Endothelial cell of umbilical vein (primary cell): ENCODE results near the gene RNPEPL1. TPM values are rescaled to one million over a fixed set of nuclear protein-coding genes. Genes with fewer than 3 reads are reported as not detected.

ENCODE experiments used
- BruUV-seq: library from RNA; stranded (reverse); fragments of 400-500 nt; replicated peaks from 2 replicates; lab custom pipeline; 2021; lab: Mats Ljungman, UMichigan
- CTCF ChIA-PET: fragments of 300-600, 350-600 bp; sonication (Branson Sonifier 250); formaldehyde crosslinking; loops from one replicate; lab custom pipeline; 2021; ENCODE audit warnings: antibody characterized with exemption, inconsistent platforms; lab: Charles Lee
- POLR2A ChIA-PET: fragments of 300-600, 350-600 bp; sonication (Branson Sonifier 250); formaldehyde crosslinking; loops from one replicate; lab custom pipeline; 2021; ENCODE audit warnings: antibody characterized with exemption, inconsistent platforms; lab: Charles Lee
- DNase-seq: peaks from one replicate; pipeline ENCODE4 v3.0.0-alpha.2; 2011; ENCODE audit warnings: low read depth, low spot score
- FAIRE-seq: peaks from 2 replicates; lab custom pipeline; 2011; peaks lifted over from hg19 to GRCh38; lab: Jason Lieb, UNC
- H2AFZ ChIP-seq: 2 replicates; pipeline ENCODE4 v1.6.0; 2012; ENCODE audit warnings: low read depth, low read length, control low read depth, inconsistent platforms
- H3K27ac ChIP-seq: 2 replicates; pipeline ENCODE4 v1.5.1; 2011; ENCODE audit warnings: low read depth, mild to moderate bottlenecking, control low read depth, low read length, moderate library complexity; ENCODE audit not compliant: insufficient read depth
- H3K27me3 ChIP-seq, 2 experiments: 2 replicates each; pipeline versions ENCODE4 v1.6.0 to v1.6.1; 2011; ENCODE audit warnings: low read length in 2 of 2, mixed read lengths in 1 of 2; ENCODE audit not compliant: control insufficient read depth in 2 of 2, insufficient read depth in 2 of 2
- H3K36me3 ChIP-seq, 2 experiments: 2 replicates in 1 of 2; 3 replicates in 1 of 2; pipeline ENCODE4 v1.5.1; 2011; ENCODE audit warnings: low read length in 2 of 2, mild to moderate bottlenecking in 1 of 2, moderate library complexity in 1 of 2; ENCODE audit not compliant: control insufficient read depth in 2 of 2, insufficient read depth in 2 of 2; ENCODE audit errors: extremely low read depth in 1 of 2
- H3K4me1 ChIP-seq: 3 replicates; pipeline ENCODE4 v1.5.1; 2011; ENCODE audit warnings: mild to moderate bottlenecking, low read length; ENCODE audit not compliant: control insufficient read depth, insufficient read depth; ENCODE audit errors: extremely low read depth
- H3K4me2 ChIP-seq: 2 replicates; pipeline ENCODE4 v1.6.1; 2011; ENCODE audit warnings: low read length, control low read depth, mixed read lengths; ENCODE audit not compliant: insufficient read depth
- H3K4me3 ChIP-seq, 3 experiments: fragments of 200-600 bp in 1 of 3; sonication (generic), shearing (Covaris generic) in 1 of 3; replicated peaks in 1 of 3; 2 replicates each; pipeline ENCODE4 v1.5.1; 2011 to 2016; ENCODE audit warnings: control low read depth in 3 of 3, low read length in 3 of 3, mild to moderate bottlenecking in 2 of 3, inconsistent platforms in 1 of 3, low read depth in 1 of 3, moderate library complexity in 1 of 3; ENCODE audit not compliant: insufficient read depth in 1 of 3
- H3K79me2 ChIP-seq: 2 replicates; pipeline ENCODE4 v1.6.0; 2012; ENCODE audit warnings: low read length, inconsistent platforms; ENCODE audit not compliant: control insufficient read depth, insufficient read depth
- H3K9ac ChIP-seq: replicated peaks from 2 replicates; pipeline ENCODE3; 2011; ENCODE audit warnings: low read length, control low read depth; ENCODE audit not compliant: insufficient read depth; ENCODE audit errors: extremely low read depth
- H3K9me1 ChIP-seq: replicated peaks from 3 replicates; pipeline ENCODE4 v1.6.0; 2011; ENCODE audit warnings: mild to moderate bottlenecking, low read length; ENCODE audit not compliant: control insufficient read depth, insufficient read depth; ENCODE audit errors: extremely low read depth
- H3K9me3 ChIP-seq: replicated peaks from 2 replicates; pipeline ENCODE4 v1.5.1; 2012; ENCODE audit warnings: low read length, inconsistent platforms; ENCODE audit not compliant: control insufficient read depth, insufficient read depth
- H4K20me1 ChIP-seq: replicated peaks from 2 replicates; pipeline ENCODE3; 2011; ENCODE audit warnings: mild to moderate bottlenecking, low read length; ENCODE audit not compliant: control insufficient read depth, insufficient read depth; ENCODE audit errors: extremely low read depth
- CTCF ChIP-seq, 2 donors: IDR thresholded peaks; 1 replicate in 1 of 2; 2 replicates in 1 of 2; pipeline ENCODE4 v1.5.1; 2011; ENCODE audit warnings: low read length in 2 of 2, mild to moderate bottlenecking in 2 of 2, moderate library complexity in 2 of 2, control low read depth in 1 of 2, inconsistent platforms in 1 of 2, low read depth in 1 of 2; ENCODE audit not compliant: insufficient read depth in 1 of 2; ENCODE audit errors: extremely low read depth in 1 of 2
- EZH2 ChIP-seq: IDR thresholded peaks from 2 replicates; pipeline ENCODE4 v1.6.1; 2012; ENCODE audit warnings: borderline replicate concordance, low read depth, mild to moderate bottlenecking, moderate library complexity, low read length, inconsistent platforms; ENCODE audit not compliant: severe bottlenecking
- FOS ChIP-seq: IDR thresholded peaks from 2 replicates; pipeline ENCODE4 v1.6.1; 2011; ENCODE audit warnings: mild to moderate bottlenecking, low read length, moderate library complexity, borderline replicate concordance; ENCODE audit not compliant: insufficient read depth
- GATA2 ChIP-seq: IDR thresholded peaks from 2 replicates; pipeline ENCODE4 v1.7.0; 2011; ENCODE audit warnings: low read depth, mild to moderate bottlenecking, moderate library complexity, mixed read lengths, low read length; ENCODE audit not compliant: insufficient read length, insufficient read depth
- JUN ChIP-seq: IDR thresholded peaks from 2 replicates; pipeline ENCODE4 v1.6.1; 2011; ENCODE audit warnings: borderline replicate concordance, low read depth; ENCODE audit not compliant: insufficient read length, insufficient read depth
- MYC ChIP-seq: IDR thresholded peaks from one replicate; pipeline ENCODE4 v1.6.1; 2011; ENCODE audit warnings: mild to moderate bottlenecking, low read depth, low read length
- POLR2A ChIP-seq: IDR thresholded peaks from 2 replicates; pipeline ENCODE4 v1.6.1; 2012; ENCODE audit warnings: low read depth, mild to moderate bottlenecking, control low read depth, low read length
- POLR2AphosphoS5 ChIP-seq: IDR thresholded peaks from 2 replicates; pipeline ENCODE4 v1.6.1; 2012; ENCODE audit warnings: low read depth, mild to moderate bottlenecking, control low read depth, low read length, moderate library complexity; ENCODE audit not compliant: insufficient read depth
- dilution Hi-C: fragments of 300-500 bp; cut with MboI; formaldehyde crosslinking; loops from one replicate; pipeline ENCODE4 v1.15.0; 2019; ENCODE audit warnings: low sequenced_read_pairs; ENCODE audit not compliant: extremely low pct_ligation_motif_present
- intact Hi-C: fragments of 100-400 bp; cut with micrococcal nuclease; formaldehyde crosslinking; loops from one replicate; pipeline ENCODE4 v1.10.0; 2022
- polyA plus RNA-seq, 4 experiments: library from polyadenylated mRNA; depleted of rRNA in 3 of 4; stranded (reverse) in 3 of 4; unstranded in 1 of 4; fragments of >200 nt; gene quantifications; 2 replicates each; pipeline versions ENCODE4 v1.2.1 to v1.2.3, GENCODE V29; 2011 to 2012; ENCODE audit warnings: missing spikeins in 1 of 4
- total RNA-seq: library from RNA; stranded (reverse); gene quantifications from 2 replicates; pipeline ENCODE4 v1.2.3, GENCODE V29; 2021
- TF ChIP-seq, protein P1 (sequence below): IDR thresholded peaks from 2 replicates; pipeline ENCODE4 v1.6.1; 2011; ENCODE audit not compliant: insufficient read depth, insufficient read length

The RNPEPL1 gene
- total and polyA plus RNA-seq, 2 donors (not counting 3 experiments of a cell fraction or from before 2014, with no cell fraction given), result 35.8 to 67.1 TPM

DNA sequence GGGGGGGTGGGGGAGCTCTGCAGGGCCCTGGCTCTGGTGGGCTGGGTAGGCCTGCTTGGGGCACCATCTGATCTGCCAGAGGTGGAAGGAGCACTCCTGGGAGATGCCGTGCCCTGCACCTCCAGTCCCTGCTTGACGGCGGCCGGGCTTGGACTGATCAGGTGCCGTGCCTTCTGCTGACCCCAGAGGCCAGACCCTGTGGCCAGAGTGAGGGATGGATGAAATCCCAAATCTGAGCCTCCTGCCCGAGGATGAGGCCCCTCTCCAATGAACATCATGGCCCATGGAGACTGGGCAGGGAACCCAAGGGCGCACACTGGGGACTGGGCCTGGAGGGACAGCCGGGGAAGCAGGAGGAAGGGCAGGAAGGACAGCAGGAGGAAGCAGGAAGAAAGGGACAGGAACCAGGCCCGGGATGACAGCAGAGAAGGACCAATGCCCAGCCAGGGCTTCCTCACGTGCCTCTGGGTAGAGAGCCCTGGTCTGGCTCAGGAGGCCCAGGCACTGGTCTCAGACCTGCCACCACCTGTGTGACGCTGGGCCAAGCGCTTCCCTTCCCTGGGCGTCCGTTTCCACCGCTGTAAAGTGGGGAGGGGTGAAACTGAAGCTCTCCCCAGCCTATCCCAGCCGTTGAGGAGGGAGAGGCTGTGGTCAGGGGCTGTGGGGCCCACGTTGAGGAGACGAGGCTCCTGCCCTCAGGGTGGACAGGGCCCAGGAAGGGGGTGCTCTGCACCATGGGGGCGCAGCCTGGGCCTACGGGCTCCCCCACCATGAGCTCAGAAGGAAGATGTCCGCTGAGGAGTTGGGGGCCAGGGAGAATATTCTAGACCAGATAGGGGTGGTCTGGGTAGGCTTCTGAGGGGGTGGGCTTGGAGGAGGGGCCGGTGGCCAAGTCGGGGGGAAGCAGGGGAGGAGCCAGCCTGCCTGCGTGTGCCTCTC, 56.0 kb downstream of the RNPEPL1 start:
- POLR2A ChIA-PET, result no interaction called here
- no peaks in the 10 kb centered on the region for H3K9me3 ChIP-seq
- H3K9ac ChIP-seq, result no peak overlapping the region
- FAIRE-seq (no peak), DNase-seq (no peak)
- H3K4me1 ChIP-seq, result no peaks in the 10 kb centered on the region
- H3K4me3 ChIP-seq, result no peak overlapping the region
- no peaks in the 10 kb centered on the region for H3K9me1 ChIP-seq
- H3K36me3 ChIP-seq, result no peaks in the 10 kb centered on the region
- CTCF ChIA-PET, result no interaction called here
- H3K27me3 ChIP-seq, result no peaks in the 10 kb centered on the region
- H3K4me2 ChIP-seq, result no peak overlapping the region
- no peak overlapping the region for H2AFZ ChIP-seq
- intact Hi-C loops, result no loop called here
- H3K79me2 ChIP-seq, result no peaks in the 10 kb centered on the region
- no peak for TF ChIP-seq POLR2AphosphoS5
- TF ChIP-seq EZH2, result no peak
- TF ChIP-seq, protein P1, sequence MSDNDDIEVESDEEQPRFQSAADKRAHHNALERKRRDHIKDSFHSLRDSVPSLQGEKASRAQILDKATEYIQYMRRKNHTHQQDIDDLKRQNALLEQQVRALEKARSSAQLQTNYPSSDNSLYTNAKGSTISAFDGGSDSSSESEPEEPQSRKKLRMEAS, result no peak
- no peak for TF ChIP-seq POLR2A
- no peak for TF ChIP-seq MYC
- BruUV-seq, result no TSS peak
- no peak overlapping the region for H3K27ac ChIP-seq
- dilution Hi-C loops, result no loop called here
- H4K20me1 ChIP-seq, result no peaks in the 10 kb centered on the region

GRCh38 chr2:240624950-240625621, 56.8 kb downstream of the RNPEPL1 start, which contains the start of gene GPR35:
Gene GPR35 (plus strand): TSS chr2:240625480. CDS start chr2:240629953, 4,473 bp downstream.
- ChIA-PET POLR2A (no interaction called here), CTCF (no interaction called here)
- no peak within 1 kb of the TSS for H3K9ac ChIP-seq
- DNase-seq, result no peak
- no peaks in the 10 kb centered on the region for H3K36me3 ChIP-seq
- H3K4me1 ChIP-seq, result no peaks in the 10 kb centered on the region
- H3K27ac ChIP-seq, result no peak within 1 kb of the TSS
- BruUV-seq, result no TSS peak
- no peaks in the 10 kb centered on the region for H3K9me1 ChIP-seq
- H4K20me1 ChIP-seq, result no peaks in the 10 kb centered on the region
- intact Hi-C loops (no loop called here), dilution Hi-C loops (no loop called here)
- no peaks in the 10 kb centered on the region for H3K27me3 ChIP-seq
- no peak within 1 kb of the TSS for H3K4me3 ChIP-seq
- H3K79me2 ChIP-seq, result no peaks in the 10 kb centered on the region
- FAIRE-seq, result no peak
- H2AFZ ChIP-seq, result no peak within 1 kb of the TSS
- no peak for TF ChIP-seq JUN
- TF ChIP-seq FOS, result no peak
- TF ChIP-seq CTCF (IDR thresholded peaks at IDR 0.05; ENCODE audit: extremely low read depth in 1 of 2, insufficient read depth in 1 of 2, low read depth in 1 of 2, low read length in 2 of 2), result no peak
- no peak for TF ChIP-seq POLR2AphosphoS5
- TF ChIP-seq GATA2, result no peak
- TF ChIP-seq, protein P1, result no peak
- no peak for TF ChIP-seq MYC
- no peak for TF ChIP-seq POLR2A
- TF ChIP-seq EZH2, result no peak
- no peak within 1 kb of the TSS for H3K4me2 ChIP-seq
- H3K9me3 ChIP-seq, result no peaks in the 10 kb centered on the region
